A172 (cell line): Measurements from ENCODE around the gene MTTP. TPM values are rescaled to one million over a fixed set of nuclear protein-coding genes. Genes with fewer than 3 reads are reported as not detected.

Source experiments
- DNase-seq: peaks from one replicate; pipeline ENCODE4 v3.0.0-alpha.2; 2015; ENCODE audit warnings: low spot score
- total RNA-seq: library from RNA; depleted of rRNA; stranded (reverse); fragments of >200 nt; shearing (Covaris generic); gene quantifications from 2 replicates; pipeline ENCODE4 v1.2.3, GENCODE V29; 2014

The MTTP gene
- total RNA-seq, 1 experiment from 2014 or later, result not detected

DNA sequence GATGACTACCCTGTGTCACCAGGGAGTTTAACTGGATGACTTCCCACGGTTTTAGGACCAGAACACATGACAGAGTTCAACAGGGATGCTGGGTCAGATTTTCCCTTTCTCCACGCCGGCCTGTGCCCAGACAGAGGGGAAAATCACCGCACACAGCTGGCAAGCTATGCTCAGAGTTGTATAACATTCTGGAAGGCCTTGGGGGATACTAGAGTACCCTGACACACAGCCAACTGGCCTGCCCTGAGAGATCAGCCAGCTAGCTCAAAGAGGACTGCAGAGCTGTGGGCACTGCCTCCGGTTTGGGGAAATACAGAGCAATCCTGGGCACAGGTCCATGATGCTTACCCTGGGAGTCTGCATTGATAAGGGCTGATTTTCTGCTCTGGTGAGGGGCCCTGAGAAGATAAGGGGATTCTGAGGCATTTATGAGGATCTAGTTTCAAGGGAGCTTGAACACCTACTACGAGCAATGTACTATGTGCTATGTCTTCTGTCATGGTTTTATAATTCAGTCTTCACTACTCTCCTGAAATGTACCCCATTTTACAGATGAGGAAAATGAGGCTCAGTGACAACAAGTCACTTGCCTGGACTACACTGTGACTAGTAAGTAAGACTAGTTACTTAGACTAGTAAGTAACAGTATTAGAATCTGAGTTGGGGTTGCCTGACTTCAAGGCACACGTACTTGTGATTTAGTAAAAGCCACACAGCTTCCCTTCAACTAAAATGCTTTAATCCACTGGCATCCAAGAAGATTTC lies 68.3 kb downstream of the MTTP start:
- no peak for DNase-seq

DNA sequence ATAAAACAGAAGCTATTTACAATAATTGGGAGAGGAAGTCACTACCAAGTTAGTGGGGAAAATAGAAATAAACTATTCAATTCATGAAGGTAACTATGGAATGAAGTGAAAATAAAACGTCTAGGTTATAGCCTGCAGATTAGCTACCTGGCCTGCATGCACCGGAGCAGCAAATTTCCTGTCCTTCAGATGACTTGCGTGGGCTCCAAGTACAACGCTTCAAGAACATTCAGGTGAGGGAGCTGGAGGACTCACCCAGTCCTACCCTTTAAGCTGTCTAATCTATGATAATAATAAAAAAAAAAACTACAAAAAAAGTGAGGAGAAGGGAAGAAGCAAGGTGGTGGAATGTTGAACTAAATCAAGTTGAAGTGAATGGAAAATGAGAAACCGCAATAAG lies 69.8 kb downstream of the MTTP start:
- DNase-seq, result no peak

DNA sequence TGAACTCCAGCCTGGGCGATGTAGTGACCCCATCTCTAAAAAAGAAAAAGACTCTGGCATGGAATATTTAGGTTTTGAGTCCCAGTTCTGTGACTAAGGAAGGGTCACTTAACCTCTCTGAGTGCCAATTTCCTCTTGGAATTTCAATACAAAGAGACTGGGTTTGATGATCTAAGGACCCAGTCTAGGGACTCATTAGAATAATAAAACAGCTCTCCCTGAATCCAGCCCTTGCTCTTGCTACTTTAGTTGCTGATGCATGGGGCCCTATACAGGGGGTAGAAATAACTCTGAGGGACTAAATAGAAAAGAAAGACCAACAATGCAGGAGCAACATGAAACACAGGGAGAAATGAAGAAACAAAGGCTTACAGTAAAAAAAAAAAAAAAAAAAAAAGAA lies 70.4 kb downstream of the MTTP start:
- DNase-seq, result no peak

DNA sequence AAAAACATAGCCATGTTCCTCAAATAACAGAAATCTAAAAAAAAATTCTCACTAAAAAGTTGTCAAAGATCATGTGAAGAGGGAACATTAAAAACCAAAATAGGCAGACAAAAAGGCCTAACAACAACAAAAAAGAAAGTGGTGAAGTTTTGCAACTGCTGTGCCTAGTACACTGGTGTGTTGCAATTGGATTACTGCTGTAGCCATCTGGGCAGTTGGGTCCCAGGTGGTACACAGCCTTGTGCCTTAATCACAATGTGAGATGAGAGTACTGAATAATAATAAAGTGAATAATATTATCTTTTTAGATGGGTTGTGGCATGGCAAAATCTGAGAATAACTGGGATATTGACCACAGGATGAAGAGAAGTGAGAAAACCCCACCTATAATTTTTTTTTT lies 71.0 kb downstream of the MTTP start:
- no peak for DNase-seq

DNA sequence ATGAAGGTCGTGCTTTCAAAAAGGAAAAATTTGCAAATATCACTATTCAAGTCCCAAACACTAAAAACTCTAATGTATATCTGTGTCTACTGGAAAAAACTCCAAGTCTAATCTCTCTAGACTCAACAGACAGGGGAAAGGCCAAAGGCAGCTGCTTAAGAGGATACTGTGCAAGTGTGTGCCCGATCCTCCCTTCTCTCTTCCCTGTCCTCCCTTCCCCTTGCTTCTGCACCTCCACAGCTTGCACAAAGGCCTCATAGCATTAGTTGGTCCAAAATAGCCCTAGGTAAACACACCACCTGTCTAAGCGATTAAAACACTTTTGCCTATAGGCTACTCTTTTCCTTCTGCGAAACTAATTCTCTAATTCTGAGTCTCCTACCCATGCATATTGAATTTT lies 72.4 kb downstream of the MTTP start:
- no peak for DNase-seq

DNA sequence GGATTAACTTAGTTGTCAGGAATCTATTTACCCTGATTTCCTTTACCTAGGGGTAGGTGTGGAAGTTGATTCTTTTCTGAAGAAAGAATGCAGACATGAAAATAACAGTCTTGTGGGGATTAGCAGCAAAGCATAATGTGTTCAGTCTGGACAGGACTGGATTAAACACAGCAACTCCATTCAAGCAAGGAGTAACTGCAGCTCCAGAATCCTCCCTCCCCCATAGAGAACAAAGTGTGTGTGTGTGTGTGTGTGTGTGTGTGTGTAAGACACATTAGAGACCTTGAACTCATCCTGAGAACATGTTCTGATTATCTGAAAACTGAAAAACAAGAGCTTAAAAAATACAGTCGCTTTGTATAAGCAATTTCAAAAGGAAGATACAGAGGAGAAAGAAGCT lies 73.7 kb downstream of the MTTP start:
- no peak for DNase-seq

DNA sequence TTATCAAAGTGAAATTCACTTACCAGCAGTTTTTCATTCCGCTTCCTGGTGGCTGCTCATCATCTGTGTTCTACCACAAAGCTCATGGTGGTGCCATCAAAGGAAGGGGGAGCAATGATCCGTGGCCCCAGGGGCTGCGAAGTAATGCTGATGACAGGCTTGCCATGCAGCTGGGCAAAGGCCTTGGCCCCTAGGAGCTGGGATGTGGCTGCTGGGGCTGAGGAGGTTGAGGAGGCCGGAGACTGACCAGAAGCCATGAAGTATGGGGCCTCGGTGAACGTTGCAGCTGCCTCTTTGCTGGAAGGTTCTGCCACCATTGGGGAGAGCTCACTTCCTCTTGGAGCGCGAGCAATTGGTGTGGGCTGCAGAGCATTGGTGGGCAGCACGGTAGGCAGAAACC lies 74.6 kb downstream of the MTTP start:
- no peak for DNase-seq

DNA sequence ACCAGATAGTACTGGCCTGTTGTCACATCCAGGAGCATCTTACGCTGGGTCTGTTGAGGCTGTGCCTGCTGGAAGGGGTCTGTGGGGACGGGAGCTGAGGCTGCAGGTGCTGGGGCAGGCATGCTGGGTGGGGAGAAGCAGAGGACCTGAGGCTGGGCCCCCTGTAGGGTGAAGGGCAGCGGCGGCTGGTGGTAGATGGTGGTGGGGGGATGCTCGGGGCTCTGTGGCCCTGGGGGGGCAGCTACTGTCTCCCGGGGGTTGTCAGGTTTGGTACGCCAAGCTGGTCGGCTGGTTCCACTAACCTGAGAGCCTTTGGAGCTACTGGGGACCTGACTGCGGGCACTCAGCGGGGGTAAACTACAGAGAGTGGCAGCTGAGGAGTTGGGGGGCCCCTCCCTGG lies 75.2 kb downstream of the MTTP start:
- DNase-seq, result no peak

DNA sequence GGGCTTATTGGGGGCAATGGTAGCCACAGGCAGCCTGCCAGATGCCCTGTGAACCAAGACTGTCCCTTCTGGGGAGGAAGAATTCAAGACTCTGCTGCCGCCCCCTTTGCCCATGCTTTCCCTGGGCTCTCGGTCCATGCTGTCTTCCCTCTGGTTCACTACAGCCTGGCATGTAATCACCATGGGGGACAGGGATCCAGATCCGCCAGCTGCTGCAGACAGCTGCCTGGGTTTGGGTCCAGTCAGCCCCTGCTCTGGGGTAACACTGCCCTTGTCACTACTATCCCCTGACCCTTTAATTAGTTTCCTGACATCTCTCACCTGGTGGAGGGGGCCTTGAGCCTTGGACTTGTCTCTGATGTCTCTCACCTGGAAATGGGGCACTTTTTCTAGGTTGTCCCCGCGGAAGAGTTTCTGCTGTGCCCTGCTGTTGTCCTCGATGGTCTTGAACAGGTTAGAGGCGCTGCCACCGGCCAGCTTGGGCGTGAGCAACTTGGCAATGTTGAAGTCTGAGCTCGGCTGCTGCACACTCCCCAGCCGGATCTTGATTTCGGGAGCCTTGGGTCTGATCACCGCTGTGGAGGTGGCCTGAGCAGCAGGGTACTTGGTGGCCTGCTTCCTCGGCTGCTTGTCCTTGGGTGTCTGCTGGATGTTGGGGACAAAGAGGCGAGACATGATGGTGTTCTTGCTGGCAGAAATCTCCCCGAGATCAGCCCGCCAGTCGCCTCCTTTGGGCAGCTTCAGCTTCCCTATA lies 76.6 kb downstream of the MTTP start:
- no peak for DNase-seq

DNA sequence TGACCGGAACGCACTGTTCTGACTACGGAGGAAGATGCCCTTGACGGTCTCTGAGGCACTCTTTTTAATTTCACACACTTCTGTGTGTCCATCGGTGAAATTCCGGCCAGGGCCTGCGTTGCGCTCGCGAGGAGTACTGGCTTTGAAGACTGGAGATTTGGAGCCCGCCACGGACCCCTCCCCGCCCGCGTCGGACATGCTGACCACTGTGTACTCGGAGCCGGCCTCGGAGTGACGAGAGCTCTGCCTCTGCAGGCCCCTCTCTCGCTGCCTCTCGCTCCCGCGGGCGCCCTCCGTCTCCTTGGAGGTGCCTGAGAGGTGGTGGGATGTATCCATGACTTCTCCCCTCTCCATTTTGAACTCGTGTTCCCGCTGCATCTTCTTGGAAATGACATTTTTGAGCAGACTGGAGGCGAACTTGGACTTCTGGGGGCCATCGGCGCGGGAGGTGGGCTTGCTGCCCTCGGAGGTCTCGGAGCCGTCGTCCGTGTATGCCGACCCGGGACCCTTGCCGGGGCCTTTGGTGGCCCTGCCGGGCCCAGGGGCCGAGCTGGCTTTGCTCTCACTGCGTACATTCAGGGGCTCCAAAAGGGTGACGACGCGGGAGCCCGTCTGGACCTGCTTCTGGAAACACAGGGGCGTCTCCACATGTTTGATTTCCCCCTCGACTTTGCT lies 77.3 kb downstream of the MTTP start:
- DNase-seq, result no peak

DNA sequence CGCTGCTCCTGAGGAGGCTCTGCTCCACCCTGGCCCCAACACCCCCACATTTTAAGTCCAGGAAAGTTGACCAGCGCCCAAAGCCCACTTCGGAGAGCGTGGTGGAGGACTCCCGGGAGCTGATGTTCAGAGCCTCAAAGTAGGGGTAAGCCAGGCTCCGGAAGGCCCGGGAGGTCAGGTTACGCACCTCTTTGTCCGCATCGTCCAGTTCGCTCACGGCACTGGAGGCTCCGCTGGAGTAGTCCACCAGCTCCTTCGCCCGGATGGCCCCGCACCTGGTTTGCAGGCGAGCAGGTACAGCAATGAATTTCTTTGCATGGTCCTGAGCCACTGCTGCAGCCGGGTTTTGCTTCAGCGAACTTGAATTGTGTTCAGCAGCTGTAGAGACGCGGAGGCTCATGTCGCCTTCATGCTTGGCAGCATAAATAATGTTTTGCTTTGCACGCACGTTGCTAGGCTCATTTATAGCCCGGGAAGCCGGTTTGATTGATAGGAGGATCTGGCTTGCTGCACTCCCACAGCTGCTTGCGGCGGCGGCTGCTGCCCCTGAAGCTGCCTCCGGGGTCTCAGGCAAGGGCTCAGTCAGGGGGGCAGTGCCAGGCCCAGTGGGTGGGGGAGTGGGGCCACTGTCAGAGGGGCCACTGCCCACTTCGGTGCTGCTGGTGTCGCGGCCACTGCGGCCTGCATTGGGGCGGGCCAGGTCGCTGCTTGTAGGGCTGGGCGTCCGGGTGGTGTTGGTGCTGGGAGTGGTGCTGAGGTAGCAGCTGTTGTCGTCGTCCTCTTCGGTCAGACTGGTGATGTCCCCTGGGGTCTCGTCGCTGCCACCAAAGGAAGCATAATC lies 78.2 kb downstream of the MTTP start:
- no peak for DNase-seq

DNA sequence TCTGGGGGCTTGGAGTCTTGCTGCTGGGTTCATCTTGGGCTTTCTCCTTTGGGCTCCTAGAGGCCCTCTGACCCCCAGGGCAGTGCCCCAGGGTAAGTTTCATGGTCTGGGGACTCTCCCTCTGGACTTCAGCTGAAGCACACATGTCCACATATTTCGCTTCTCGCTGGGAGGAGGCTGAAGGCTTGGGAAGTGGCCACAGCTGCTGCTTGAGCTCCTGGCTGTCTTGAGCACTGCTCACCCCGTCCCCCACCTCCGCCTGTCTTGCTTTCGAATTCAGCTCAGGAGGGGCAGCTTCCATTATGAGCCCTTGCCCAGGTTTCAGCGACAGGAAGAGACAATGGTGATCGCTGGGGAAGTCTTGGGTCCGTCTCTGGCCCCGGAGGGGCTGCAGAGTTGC lies 79.3 kb downstream of the MTTP start:
- no peak for DNase-seq

DNA sequence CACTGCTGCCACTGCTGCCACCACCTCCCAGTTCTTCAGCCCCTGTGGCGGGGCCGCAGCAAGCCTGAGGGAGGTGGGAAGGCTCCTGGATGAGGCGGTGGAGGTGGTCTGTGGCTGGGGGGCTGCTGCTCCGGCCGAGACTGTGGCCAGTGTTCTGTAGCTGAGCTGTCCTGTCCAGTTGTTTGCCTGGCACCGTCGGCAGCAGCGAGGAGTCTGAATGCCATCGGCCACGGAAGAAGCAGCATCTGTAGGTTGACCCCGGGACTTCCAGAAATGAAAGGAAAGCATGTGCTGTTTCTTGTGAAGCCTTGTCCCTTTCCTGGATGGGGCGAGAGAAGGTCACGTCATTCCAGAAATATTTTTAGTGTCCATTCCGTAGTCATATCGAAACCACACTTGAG lies 79.7 kb downstream of the MTTP start:
- peak; percentile 50 for DNase-seq

DNA sequence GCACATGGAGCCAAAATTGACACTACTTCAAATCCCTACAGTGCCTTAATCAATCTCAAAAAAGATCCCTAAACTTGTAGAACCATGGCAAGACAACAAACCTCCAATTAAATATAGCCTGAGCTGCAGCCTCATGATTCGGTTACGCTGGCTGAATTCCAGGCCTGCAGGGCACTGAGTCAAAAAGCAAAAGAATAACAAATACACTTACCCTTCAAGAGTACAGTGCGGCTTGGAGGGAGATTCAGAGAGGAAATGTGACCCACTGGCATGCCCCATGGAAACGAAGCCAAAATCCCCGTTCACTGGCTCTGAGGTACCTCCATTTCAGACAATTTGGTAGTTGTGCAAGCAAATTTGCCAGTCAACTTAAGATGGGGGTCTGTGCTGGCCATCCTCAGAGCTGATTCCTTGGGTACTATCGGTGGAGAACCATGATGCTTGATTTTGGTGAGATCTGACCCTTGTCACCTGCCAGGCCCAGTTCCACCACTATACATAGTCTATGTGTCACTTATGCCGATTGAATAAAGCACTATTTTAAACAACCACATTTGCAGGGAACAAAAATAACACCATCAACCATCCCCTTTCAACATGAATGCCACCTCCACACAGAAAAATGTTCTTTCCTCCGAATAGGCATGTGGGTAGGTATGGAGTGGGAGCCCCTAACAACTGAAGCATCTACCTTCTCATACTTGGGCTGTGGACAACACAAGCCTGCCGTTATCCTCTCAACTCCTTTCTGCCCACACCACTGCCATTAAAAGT lies 80.9 kb downstream of the MTTP start:
- peak; percentile 38 for DNase-seq

DNA sequence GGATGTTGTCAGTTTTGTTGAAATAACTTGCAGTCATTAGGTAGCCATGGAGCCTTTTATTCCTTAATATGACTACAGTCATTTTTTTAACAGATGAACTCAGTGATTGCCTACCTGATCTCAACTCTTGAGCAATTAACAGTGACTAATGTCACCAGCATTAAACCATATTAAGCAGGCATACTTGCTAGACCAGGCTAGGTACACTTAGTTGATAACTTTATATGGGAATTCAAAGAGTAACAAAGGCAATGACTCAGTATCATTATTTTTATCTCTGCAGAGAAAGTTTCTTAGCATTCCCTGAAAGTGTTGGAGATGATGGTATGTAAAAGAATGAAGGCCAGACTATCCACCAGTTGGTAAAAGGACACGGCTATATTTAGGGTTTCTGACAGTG lies 83.2 kb downstream of the MTTP start, which contains the start of gene C4orf54:
Gene C4orf54, minus strand, starts transcription at position 31 of the 400 bp plus-strand sequence. CDS start 3,180 bp downstream, outside the sequence.
- peak; percentile 6 for DNase-seq

DNA sequence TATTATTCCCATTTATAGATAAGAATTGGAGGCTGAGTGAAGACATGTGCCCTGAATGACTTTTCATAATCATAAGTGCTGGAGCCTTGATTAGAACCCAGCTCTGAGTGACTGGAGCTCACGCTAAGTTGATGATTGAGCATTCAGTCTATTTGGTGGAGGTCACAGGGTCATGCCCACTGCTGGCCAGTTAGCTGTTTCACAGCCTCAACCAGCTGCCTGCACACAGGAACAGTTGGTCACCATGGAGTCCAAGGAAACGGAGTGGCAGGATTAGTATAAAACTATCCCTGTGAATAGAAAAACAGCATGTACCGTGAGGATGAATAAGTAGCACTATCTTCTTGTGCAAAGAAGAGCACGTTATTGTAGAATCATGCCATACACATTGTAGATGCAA lies 84.0 kb downstream of the MTTP start:
- no peak for DNase-seq

DNA sequence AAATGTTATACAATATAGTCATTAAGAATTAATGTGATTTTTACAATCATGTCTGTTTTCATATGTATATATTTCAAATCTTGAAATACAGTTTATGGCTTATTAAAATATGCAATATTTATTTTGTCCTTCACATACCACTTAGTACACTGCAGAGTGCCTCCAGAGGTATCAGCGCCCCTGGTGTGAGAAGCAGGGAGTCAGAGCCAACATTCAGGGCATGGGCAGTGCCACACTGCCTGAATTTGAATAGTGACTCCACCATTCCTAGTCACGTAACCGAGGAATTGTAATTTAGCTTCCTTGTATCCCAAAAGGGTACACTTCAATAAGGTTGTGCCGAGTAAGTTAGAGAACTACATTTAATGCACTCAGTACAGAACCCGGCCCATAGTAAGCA lies 87.3 kb downstream of the MTTP start:
- no peak for DNase-seq

DNA sequence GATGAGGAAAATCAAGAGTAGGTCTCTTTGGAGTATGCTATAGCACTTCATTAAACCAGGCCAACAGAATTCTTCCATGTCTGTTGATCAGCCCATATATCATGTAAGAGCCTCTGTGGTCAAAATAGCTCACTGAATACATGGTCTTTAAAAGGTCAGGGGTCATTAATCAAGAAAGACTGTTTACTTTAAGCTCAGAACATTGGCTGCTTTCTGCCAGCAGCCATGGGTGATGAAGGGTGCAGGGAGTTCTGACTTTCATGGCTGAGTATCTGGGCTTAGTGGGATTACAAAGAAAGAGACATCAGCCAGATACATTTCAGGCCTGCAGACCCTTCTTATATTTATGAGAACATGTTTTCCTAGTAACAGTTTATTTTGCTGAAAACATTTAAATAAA lies 90.1 kb downstream of the MTTP start:
- DNase-seq, result no peak

DNA sequence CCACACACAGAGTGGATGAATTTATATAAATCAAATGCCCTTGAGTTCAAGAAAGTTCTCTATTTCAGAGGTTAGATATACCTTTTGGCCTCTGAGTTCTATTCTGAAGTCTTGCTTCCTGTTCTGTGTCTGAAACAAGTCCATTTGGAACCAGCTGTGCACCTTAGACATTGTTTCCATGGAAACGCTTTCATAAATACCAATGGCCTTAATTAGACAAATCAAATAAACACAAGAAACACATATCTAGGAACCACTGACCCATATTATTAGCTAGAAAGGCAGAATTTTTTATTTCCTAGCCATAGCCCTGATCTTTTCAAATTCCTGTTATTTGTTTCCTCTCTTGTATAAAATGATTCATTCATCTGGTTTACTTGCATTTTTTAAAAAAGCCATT lies 91.4 kb downstream of the MTTP start:
- DNase-seq, result no peak

DNA sequence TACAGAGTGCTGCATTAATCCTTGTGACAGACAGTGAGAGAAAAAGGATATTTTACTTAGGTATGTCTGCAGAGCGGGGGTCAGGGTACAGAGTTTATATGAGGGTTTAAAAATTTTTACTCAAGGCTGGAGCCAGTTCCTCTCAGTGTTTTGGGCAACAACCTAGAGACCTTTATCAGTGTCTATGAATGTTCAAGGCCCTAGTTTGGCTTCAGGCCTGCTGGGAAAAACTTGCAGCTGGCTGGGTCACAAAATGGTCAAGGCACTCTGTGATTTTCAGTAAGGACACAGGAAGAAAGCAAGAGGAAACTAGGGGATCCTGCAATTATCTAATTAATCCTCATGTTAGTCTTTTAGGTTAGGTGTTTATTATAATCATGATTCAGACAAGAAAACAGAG lies 93.8 kb downstream of the MTTP start:
- DNase-seq, result no peak

DNA sequence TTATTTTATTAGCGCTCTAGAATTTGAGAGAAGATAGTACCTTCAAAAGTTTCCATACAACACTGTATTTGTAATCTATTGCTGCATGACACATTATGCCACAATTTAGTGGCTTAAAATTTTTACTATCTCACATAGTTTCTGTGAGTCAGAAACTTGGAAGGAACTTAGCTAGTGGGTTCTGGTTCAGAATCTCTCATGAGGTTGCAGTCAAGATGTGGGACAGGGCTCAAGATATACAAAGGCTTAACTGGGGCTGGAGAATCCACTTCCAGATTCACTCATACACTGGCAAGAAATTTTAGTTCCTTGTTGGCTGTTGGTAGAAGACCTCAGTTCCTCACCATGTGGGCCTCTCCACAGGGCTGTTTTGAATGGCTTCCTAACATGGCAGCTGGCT lies 94.5 kb downstream of the MTTP start:
- DNase-seq, result no peak
